Thyroid gland (tissue), 4 donors: ENCODE data around the gene GPR15.

Source experiments
- CTCF ChIP-seq, 6 experiments: fragments of 200-600 bp in 3 of 6; fragments of 450-650 bp in 3 of 6; sonication (generic) in 3 of 6; IDR thresholded peaks; one replicate each; pipeline ENCODE4 v1.5.1; 2016 to 2019; ENCODE audit warnings: antibody characterized with exemption in 6 of 6, mild to moderate bottlenecking in 2 of 6, inconsistent platforms in 1 of 6, moderate library complexity in 1 of 6
- POLR2A ChIP-seq, 2 donors: fragments of 450-650 bp; IDR thresholded peaks; one replicate each; pipeline ENCODE4 v1.6.1; 2017; ENCODE audit warnings: antibody characterized with exemption in 2 of 2, mild to moderate bottlenecking in 2 of 2, moderate library complexity in 1 of 2

GRCh38 chr3:98563661-98564281 is 32.0 kb downstream of the GPR15 start:
- no peak for TF ChIP-seq CTCF (IDR thresholded peaks at IDR 0.05)
- TF ChIP-seq POLR2A (IDR thresholded peaks at IDR 0.05): no peak
